COLO668 (cell line): Measurements from ENCODE around the gene EXOC8.
"Not testable (repeated sequence)": the region's sequence is repeated elsewhere in the genome, so short reads cannot be mapped to it uniquely, and the experiment has no call there.

Experiments
- DNase-seq: peaks from one replicate; lab custom pipeline; 2025; ENCODE audit not compliant: unreplicated experiment; lab: John Stamatoyannopoulos, UW

Gene EXOC8

GRCh38 chr1:231354330-231355020, 16.8 kb upstream of the EXOC8 start:
- DNase-seq = no peak

GRCh38 chr1:231353086-231353485, 15.4 kb upstream of the EXOC8 start:
- DNase-seq = no peak

GRCh38 chr1:231351816-231352215, 14.2 kb upstream of the EXOC8 start:
- DNase-seq = no peak

DNA sequence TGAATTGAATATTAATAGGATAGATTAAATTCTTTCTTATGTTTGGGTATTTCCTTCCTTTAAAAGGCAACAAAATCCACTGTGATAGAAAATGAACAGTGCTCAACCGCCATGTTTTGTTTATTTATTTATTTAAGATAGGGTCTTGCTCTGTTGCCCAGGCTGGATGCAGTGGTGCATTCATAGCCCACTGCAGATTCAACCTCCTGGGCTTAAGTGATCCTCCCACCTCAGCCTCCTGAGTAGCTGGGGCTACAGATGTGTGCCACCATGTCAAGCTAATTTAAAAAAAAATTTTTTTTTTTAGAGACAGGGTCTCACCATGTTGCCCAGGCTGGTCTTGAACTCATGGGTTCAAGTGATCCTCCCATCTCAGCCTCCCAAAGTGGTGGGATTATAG, 11.2 kb upstream of the EXOC8 start:
- DNase-seq = not testable (repeated sequence)

DNA sequence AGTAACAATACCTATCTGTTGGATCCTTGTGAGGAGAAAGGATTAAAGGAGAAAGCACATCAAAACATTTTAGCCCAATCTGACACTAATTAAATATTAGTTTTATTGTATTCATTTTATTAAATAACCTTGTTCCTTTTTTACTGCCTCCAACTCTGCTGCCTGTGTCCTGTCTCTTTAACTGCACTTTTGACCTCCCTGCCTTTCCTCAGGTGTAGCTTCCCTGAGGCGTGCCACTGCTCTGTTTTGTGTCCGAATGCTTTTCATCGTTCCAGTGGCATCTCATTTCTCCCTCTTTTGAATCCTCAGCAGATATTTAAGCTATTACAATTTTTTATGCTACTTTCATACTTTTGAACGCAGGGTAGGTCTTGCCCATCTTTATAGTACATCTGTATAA, 10.8 kb upstream of the EXOC8 start:
- no peak for DNase-seq

GRCh38 chr1:231347961-231348360, 10.3 kb upstream of the EXOC8 start:
- no peak for DNase-seq

DNA sequence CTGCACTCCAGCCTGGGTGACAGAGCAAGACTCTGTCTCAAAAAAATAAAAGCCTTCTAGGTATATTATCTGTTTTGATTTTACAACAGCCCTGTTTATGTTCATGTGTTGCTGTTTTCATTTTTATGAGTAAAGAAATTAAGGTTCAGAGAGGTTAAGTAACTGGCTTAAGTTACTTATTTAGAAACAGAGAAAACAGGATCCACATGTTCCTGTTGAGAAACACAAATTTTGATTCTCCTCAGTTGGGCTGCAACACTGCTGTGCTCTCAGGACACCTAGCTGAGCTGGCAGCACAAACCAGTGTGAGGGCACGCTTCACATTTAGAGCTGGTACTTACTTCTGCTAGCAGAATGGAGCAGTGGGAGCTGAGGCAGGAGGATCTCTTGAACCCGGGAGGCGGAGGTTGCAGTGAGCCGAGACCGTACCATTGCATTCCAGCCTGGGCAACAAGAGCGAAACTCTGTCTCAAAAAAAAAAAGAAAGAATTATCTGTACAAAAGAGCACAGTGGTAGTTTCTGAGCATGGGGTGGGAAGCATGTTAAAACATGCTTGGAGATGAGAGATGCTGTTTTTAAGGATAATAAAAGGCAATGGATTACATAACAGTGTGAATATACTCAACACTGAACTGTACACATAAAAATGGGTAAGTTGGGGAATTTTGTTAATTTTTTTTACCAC, 2.8 kb upstream of the EXOC8 start:
- DNase-seq = no peak

DNA sequence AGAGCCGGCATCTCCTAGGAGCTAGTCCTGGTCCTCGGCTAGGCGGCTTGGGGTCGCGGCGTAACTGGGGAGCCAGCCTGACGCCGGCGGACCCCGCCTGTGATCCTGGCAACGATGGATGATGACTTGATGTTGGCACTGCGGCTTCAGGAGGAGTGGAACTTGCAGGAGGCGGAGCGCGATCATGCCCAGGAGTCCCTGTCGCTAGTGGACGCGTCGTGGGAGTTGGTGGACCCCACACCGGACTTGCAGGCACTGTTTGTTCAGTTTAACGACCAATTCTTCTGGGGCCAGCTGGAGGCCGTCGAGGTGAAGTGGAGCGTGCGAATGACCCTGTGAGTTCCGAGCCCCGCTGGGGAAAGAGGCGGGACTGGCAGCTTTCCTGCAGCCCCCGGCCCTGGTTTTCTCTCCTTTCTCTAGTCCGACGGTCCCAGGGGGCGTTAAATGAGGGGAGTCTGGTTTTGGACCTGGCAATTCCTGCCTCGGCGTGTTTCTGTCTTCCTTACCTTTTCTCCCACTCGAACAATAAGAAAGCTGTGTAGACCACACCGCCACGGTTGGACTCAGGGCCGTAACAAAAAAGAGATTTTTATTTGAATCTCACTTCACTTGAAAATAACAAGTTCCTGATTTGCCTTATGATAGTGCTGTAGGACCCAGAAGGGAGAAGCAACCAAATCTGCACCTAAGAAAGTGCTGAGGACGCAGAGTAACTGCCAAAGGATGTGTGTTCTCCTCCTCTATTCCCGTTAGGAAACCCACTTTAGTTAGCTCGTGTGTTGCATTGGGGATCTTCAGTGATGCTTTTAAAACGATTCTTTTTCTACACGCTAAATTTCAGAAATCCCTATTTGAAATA, 847 bp upstream of the EXOC8 start, which contains the start of gene SPRTN:
Gene SPRTN, plus strand, starts transcription at position 24 of the 859 bp plus-strand sequence. Its CDS starts 91 bp downstream, at position 115.
- peak; percentile 67 for DNase-seq

DNA sequence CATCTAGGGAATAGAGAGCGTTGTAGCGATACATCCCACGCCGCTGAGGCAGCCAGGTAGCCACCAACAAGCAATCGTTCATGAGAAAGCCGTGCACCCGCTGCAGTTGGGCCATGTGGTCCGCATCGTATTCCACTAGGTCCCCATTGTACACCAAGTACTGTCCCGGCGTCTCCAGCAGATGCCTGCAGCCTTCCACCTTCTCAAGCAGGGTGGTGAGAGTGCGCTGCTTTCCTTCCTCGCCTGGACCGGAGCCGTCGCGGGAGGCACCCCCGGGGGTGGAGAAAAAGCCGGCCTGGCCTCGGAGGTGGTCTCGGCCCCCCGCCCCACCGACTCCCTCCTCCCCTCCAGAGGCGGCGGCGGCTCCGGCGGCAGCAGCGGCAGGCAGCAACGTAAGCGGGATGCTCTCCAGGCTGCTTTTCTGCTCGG, 595 bp downstream of the EXOC8 start:
- peak; percentile 51 for DNase-seq

GRCh38 chr1:231335663-231336602, 1.7 kb downstream of the EXOC8 start:
- DNase-seq = no peak

DNA sequence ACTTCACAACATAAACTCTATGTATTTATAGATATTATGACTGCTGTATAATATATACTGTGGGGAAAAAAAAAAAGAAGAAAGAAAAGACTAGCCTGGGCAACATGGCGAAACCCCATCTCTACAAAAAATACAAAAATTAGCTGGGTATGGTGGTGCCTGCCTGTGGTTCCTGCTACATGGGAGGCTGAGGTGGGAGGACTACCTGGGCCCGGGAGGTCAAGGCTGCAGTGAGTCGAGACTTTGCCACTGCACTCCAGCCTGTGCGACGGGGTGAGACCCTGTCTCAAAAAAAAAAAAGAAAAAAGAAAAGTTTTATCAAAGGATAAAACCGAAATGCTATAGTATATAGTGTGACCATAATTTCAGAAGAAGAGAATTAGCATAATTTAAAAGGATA, 2.7 kb downstream of the EXOC8 start:
- no peak for DNase-seq

DNA sequence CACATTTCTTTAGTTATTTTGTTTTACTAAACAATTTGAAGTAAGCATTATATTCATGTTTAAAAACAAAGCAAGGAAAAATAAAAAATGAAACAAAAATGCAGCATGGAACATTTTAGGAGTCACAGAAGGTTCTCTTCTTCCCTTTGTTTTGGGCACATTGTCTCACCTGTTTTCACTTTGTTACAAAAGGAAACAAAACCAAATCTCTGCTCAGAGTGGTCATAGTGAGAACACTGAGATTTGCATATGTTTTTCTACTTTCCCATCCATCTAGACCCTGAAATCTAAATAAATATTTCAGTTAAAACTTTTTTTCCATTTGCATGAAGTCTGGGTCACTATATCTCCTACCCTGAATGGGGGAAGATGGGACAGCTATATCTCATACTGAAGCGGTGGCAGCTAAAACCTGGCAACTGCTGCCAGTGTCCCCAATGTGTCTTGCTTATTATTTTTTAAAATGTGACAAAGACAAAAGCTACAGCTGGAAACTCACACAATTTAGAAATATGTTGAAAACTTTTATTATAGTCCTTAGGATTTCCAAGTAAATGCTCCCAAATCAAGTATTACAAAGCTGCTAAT, 3.5 kb downstream of the EXOC8 start:
- no peak for DNase-seq

GRCh38 chr1:231332761-231333160, 4.9 kb downstream of the EXOC8 start:
- DNase-seq = no peak

GRCh38 chr1:231329483-231329882, 8.2 kb downstream of the EXOC8 start:
- no peak for DNase-seq

DNA sequence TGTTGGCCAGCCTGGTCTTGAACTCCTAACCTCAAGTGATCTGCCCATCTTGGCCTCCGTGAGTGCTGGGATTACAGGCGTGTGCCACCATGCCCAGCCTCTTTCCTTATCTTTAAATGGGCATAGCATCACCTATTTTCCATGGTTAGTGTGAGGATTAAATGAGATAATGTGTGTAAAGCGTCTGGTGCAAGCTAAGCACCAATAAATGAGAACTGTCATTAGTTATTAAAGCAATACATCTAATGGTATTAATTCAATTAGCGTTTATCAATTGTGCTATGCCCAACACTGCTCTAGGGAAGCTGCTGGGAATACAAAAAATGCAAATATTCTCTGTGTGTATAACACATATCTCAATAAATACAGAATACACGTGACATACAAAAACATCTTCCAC, 10.0 kb downstream of the EXOC8 start:
- no peak for DNase-seq

DNA sequence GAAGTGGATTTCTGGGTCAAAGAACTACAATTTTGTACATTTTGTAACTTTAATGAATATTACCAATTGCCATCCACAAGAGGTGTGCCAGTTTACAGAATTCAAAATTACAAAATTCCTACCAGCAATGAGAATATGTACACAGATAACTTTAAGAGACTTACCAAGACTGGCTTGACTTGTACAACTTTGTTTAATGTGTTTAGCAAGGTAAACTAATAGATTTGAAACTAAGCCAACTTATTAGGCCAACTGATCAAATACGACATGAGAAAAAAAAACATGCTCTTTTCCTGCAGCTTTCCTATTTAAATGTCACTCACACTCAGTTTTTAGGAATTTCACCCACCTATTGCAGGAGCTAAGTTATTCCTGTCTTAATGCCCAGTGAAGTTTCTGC, 11.4 kb downstream of the EXOC8 start:
- DNase-seq = no peak

DNA sequence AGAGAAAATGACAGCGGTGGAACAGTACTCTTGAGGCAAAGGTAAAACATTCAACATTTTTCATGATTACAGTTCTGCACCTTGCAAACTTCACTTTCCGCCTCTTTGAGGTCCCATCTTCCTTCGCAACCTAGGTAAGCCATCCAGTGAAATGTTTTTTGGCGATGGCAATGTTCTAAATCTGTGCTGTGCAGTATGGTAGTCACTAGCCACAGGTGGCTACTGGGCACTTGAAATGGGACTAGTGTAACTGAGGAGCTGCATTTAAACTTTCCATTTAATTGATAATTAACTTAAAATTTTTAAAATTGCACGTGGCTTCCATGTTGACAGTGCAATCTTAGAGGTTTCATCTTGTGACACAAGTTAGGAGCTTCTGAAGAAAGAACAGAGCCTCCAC, 13.0 kb downstream of the EXOC8 start:
- DNase-seq = no peak

- DNase-seq = no peak
Observed at GRCh38 chr1:231322880-231323530, 14.6 kb downstream of the EXOC8 start.

GRCh38 chr1:231319080-231319479, 18.6 kb downstream of the EXOC8 start:
- no peak for DNase-seq

DNA sequence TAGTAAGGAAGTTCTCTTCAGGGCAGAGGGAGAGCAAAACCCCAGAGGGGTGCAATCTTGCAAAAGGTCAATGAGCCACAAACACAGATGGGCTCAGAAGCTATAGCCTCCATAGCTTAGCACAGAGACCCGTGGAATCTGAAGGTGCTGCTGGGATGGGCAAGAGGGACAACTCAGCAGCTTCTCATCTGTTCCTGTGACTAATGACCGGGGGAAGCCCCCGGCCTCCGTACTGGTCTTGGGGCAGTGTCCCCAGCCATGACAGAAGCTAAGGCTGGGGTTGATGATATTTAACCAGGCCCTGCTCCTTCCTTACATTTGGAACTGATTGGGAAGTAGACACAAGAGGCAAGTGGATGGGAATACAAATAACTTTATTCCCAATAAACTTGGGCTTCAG, 19.1 kb downstream of the EXOC8 start:
- no peak for DNase-seq
